ENCODE results near the gene GYG1. TPM values are rescaled to one million over a fixed set of nuclear protein-coding genes. Genes with fewer than 3 reads are reported as not detected.

GYG1 gene
- total RNA-seq, 1 donor from 2014 or later, result 26.0 TPM

DNA sequence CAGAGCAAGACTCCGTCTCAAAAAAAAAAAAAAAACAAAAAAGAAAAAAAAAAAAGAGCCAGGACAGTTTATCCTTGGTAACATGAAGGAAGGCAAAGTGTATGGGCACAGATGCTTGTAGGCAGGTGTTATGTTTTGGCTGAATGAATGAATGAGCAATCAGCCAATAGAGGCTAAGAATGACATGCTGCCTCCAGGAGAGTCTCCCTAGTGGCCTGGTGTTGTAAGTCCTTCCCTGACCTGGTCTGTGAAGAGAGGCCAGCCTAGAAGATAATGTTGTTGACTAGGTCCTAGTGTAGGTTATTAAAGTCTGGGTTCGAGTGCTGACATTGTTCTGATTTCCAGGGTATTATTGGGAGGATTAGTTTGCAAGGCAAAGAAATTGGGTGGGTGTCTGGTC lies 24.9 kb downstream of the GYG1 start:
- Mint-ChIP-seq H3K4me3 (ENCODE audit: low read depth) (no peak overlapping the region), H3K4me1 (ENCODE audit: low read depth) (no peaks in the 10 kb centered on the region), H3K36me3 (ENCODE audit: insufficient read depth) (peaks cover 13% of the 10 kb centered on the region), H3K9me3 (ENCODE audit: low read depth) (no peaks in the 10 kb centered on the region), H3K27me3 (no peaks in the 10 kb centered on the region), H3K27ac (no peak overlapping the region)
- TF ChIP-seq, protein P1, sequence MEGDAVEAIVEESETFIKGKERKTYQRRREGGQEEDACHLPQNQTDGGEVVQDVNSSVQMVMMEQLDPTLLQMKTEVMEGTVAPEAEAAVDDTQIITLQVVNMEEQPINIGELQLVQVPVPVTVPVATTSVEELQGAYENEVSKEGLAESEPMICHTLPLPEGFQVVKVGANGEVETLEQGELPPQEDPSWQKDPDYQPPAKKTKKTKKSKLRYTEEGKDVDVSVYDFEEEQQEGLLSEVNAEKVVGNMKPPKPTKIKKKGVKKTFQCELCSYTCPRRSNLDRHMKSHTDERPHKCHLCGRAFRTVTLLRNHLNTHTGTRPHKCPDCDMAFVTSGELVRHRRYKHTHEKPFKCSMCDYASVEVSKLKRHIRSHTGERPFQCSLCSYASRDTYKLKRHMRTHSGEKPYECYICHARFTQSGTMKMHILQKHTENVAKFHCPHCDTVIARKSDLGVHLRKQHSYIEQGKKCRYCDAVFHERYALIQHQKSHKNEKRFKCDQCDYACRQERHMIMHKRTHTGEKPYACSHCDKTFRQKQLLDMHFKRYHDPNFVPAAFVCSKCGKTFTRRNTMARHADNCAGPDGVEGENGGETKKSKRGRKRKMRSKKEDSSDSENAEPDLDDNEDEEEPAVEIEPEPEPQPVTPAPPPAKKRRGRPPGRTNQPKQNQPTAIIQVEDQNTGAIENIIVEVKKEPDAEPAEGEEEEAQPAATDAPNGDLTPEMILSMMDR (IDR thresholded peaks at IDR 0.05; ENCODE audit: unreplicated experiment), result no peak
- DNase-seq (ENCODE audit: low spot score, unreplicated experiment), result no peak

DNA sequence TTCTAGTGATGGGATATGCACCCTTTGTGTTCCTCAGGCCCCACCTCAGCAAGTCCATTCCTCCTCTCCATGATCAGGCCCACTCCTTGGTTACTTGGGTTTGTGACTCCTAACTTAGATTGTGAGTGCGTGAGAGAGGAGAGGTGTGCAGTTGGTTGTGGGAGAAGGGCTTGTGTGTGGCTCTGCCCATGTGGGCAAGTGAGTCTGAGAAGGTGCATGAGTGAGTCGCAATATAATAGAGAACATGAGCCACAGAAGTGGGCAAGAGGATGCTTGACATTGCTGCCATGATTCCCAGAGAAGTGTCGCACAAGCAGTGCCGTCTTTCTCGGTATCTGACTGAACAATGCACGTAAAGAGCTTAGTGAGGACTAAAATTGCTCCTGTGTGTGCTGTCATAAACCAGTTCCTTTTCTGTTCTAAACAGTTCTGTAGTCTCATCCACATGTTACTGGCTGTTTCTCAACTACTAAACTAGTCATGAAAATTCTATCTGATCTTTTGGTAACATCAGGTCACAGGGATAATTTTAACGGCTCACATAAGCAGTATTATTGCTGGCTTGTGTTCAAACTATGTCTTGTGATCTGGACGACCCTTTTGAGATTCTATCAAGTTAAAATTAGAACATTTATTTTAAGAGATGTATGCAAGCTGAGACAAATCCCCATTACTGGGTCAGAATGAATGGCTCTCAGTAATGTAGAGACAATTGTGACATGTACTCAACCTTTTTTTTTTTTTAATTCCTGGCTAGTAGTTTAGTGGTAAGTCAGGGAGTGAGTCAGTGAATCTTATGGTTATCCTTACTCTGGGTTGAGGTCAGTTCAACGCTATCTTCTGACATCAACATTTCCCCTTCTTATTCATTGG lies 25.6 kb downstream of the GYG1 start:
- no peaks in the 10 kb centered on the region for H3K4me1 Mint-ChIP-seq (ENCODE audit: low read depth)
- no peaks in the 10 kb centered on the region for H3K27me3 Mint-ChIP-seq
- no peaks in the 10 kb centered on the region for H3K9me3 Mint-ChIP-seq (ENCODE audit: low read depth)
- DNase-seq (ENCODE audit: low spot score, unreplicated experiment), result no peak
- no peak overlapping the region for H3K27ac Mint-ChIP-seq
- TF ChIP-seq, protein P1 (IDR thresholded peaks at IDR 0.05; ENCODE audit: unreplicated experiment), result no peak
- H3K36me3 Mint-ChIP-seq (ENCODE audit: insufficient read depth), result peaks cover 12% of the 10 kb centered on the region
- H3K4me3 Mint-ChIP-seq (ENCODE audit: low read depth), result no peak overlapping the region

- Mint-ChIP-seq H3K4me1 (ENCODE audit: low read depth) (no peaks in the 10 kb centered on the region), H3K27me3 (no peaks in the 10 kb centered on the region), H3K27ac (no peak overlapping the region), H3K9me3 (ENCODE audit: low read depth) (no peaks in the 10 kb centered on the region), H3K36me3 (ENCODE audit: insufficient read depth) (peaks cover 17% of the 10 kb centered on the region), H3K4me3 (ENCODE audit: low read depth) (no peak overlapping the region)
- TF ChIP-seq, protein P1 (IDR thresholded peaks at IDR 0.05; ENCODE audit: unreplicated experiment), result no peak
- DNase-seq (ENCODE audit: low spot score, unreplicated experiment), result no peak
Measured at GRCh38 chr3:149018247-149018646, 26.9 kb downstream of the GYG1 start.

- H3K4me3 Mint-ChIP-seq (ENCODE audit: low read depth), result no peak overlapping the region
- H3K27me3 Mint-ChIP-seq, result no peaks in the 10 kb centered on the region
- H3K36me3 Mint-ChIP-seq (ENCODE audit: insufficient read depth), result peaks cover 23% of the 10 kb centered on the region
- no peak overlapping the region for H3K27ac Mint-ChIP-seq
- no peak for DNase-seq (ENCODE audit: low spot score, unreplicated experiment)
- H3K9me3 Mint-ChIP-seq (ENCODE audit: low read depth), result peaks cover 3% of the 10 kb centered on the region
- no peaks in the 10 kb centered on the region for H3K4me1 Mint-ChIP-seq (ENCODE audit: low read depth)
- TF ChIP-seq, protein P1 (IDR thresholded peaks at IDR 0.05; ENCODE audit: unreplicated experiment), result no peak
Measured at GRCh38 chr3:149019580-149019979, 28.2 kb downstream of the GYG1 start.

DNA sequence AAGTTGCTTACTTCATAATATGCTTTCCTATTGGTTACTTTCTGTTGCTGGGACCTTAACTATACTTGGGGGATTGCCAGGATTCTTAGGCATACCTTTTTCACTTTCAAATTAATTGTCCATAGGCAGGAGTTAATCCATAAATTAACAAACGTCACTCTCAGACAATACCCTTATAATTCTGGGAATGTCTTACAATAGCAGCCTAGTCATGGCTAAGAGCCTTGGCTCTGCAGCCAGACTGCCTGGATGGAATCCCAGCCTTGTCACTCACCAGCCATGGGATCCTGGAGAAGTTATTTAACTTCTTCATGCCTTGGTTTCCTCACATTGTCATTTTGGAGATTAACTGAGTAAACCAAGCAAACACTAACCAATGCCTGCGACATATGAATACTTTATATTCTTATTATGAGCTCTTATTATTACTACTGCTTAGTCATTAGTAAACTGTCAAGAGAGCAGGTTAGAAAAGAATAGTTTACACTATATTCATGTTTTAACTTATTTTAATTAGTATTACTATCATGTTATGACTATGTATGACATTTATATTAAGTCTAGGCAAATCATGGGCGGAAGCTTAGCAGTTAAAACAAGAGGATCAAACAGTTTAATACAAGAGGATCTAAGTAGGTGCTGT lies 29.0 kb downstream of the GYG1 start:
- no peak for DNase-seq (ENCODE audit: low spot score, unreplicated experiment)
- Mint-ChIP-seq H3K4me3 (ENCODE audit: low read depth) (no peak overlapping the region), H3K9me3 (ENCODE audit: low read depth) (peaks cover 9% of the 10 kb centered on the region), H3K4me1 (ENCODE audit: low read depth) (no peaks in the 10 kb centered on the region), H3K27me3 (no peaks in the 10 kb centered on the region), H3K36me3 (ENCODE audit: insufficient read depth) (peaks cover 30% of the 10 kb centered on the region), H3K27ac (no peak overlapping the region)
- TF ChIP-seq, protein P1 (IDR thresholded peaks at IDR 0.05; ENCODE audit: unreplicated experiment), result no peak
